Left cardiac atrium (tissue), 4 donors: ENCODE results near the gene CMIP. TPM values are rescaled to one million over a fixed set of nuclear protein-coding genes. Genes with fewer than 3 reads are reported as not detected.

Experiments used
- ATAC-seq, 2 donors: fragments of 200-7000 bp; cut with Tn5 transposase; one replicate each; pipeline ENCODE4 v1.9.1; 2020; ENCODE audit warnings: mild to moderate bottlenecking in 2 of 2, moderate library complexity in 2 of 2
- DNase-seq: peaks from one replicate; pipeline ENCODE4 v3.0.0-alpha.2; 2020
- intact Hi-C, 2 donors: fragments of 100-400 bp; cut with DNase I; formaldehyde crosslinking; loops; one replicate each; pipeline versions ENCODE4 v1.14.1 to v1.15.1; 2022 to 2023
- total RNA-seq, 2 donors: library from RNA; stranded (reverse); fragmentation: NEBNext Ultra II Directional; extraction: Animal tissue kit (Norgen Biotek cat#: 25700); gene quantifications; one replicate each; pipeline ENCODE4 v1.2.1, GENCODE V29; 2021
- donor health status: DM: no; HTN: yes; CAD: no.
- donor health status: DM: no; HTN: yes; CAD: no; lungs with severe emphysema.
- donor health status: DM: yes; HTN: yes; CAD: no.
- donor health status: Dilated cardiomyopathy.

CMIP gene
- total RNA-seq, 2 donors from 2014 or later, result 18.1 to 34.9 TPM

DNA sequence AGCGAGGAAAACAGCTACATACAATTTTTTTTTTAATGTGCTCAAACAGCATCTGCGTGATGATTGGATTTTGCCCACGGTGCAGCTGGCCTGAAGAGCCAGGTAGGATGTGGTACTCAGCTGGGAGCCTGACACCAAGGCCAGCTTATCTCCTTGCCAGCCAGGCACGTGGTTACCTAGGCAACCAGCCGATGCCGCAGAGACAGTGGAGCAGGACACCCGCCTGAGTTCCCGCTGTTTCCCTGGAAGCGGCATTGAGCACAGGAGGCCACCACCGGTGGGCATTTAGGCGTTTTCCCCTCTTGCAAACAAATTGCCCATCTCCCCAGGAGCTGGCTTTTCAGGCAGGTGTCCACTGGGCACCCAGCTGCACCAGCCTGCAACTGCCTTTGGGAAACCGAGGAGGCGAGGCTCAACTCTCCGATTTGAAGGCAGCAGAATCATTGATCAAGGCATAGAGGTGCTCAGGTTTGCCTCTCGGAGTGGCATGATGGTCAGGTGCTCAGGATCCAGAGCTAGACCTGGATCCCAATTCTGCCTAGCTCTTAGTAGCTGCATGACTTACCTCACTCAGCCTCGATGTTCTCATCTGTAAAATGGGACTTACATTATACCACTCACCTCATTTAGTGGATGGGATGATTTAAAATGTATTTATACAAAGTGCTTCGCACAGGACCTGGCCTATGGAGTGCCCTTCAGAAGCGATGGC lies 196.9 kb downstream of the CMIP start:
- DNase-seq, result no peak
- ATAC-seq, result no peak
- intact Hi-C loops, result no loop called here

DNA sequence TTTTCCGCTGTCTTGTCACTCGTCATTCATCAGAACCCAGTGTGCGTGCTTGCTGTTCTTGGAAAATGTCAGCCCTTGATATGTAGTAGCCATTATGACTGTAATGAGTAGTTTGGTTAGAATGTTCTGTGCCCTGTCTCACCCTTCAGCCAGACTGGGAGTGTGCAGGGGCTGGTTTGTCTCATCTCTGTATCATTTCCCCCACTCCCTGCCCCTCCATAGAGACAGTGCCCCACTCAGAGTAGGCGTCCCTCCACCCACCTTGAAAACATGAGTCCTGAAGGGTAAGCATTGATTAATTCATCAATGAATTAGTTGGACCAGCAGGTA lies 197.5 kb downstream of the CMIP start:
- ATAC-seq, result no peak
- intact Hi-C loops, result no loop called here
- no peak for DNase-seq

DNA sequence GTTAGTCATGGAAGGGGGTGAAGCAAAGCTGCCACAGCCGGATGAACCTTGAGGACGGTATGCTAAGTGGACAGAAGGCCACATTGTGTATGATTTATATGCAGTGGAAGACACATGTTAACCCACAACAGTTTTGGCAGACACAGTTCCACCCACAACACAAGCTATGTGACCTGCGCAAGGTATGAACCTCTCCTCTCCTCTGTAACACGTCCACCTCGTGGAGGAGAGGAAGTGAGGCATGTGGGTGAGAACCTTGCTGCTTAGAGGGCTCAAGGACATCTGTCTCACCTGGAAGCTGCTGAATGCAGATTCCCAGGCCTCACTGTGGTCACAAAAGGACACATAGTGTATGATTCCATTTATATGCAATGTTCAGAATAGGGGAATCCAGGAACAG lies 198.3 kb downstream of the CMIP start:
- ATAC-seq, result no peak
- no peak for DNase-seq
- intact Hi-C loops, result no loop called here

DNA sequence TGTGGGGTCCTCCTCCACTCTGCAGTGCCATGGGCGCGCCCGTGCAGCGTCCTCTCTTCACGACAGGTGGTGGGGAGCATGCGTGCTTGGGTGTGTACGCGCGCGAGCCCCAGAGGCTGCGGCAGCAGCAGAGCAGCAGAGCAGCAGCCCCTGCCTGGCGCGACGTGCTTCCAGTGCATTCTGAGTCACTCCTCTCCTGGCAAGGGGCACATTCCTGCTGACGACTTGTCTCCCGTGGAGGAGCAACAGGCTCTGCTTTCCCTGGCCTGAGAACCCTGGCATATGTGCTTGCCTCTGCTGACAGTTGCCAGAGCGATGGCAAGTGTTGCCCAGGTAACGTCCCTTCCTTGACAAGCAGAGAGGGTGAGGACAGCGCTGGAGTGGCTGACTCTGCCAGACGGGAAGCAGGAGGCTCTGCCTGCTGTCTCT lies 200.7 kb downstream of the CMIP start:
- intact Hi-C loops, result no loop called here
- DNase-seq, result peak; percentile 75
- ATAC-seq, result peak; percentile 84 to 96

DNA sequence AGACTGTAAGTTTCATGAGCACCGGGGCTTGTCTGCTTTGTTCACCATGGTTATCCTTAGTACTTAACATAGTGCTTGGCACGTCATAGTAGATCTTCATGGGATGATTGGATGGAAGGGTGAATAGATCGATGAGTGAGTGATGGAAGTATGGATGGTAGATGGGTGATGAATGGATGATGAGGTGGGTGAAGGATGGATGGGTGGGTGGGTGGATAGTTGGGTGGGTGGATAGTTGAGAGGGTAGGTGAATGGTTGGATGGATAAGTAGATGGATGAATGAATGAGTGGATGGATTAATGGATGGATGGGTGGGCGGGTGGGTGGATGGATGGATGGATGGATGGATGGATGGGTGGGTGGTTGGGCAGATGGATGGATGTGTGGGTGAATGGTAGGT lies 201.3 kb downstream of the CMIP start:
- DNase-seq, result no peak
- no peak for ATAC-seq
- intact Hi-C loops, result no loop called here

DNA sequence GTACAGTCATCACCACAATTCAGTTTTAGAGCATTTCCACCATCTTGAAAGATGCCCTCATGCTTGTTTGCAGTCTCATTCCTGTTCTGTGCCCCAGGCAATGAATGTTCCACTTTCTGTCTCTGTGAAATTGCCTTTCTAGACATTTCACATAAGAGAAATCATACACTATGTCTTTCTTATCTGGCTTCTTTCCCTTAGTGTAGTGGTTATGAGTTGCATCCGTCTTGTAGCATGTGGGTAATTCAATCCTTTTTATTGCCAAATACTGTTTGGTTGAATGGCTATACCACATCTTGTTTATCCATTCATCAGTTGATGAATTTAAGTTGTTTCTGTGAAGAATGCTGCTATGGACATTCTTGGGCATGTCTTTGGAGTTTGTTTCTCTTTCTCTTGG lies 202.0 kb downstream of the CMIP start:
- DNase-seq, result no peak
- intact Hi-C loops, result no loop called here
- ATAC-seq, result no peak

DNA sequence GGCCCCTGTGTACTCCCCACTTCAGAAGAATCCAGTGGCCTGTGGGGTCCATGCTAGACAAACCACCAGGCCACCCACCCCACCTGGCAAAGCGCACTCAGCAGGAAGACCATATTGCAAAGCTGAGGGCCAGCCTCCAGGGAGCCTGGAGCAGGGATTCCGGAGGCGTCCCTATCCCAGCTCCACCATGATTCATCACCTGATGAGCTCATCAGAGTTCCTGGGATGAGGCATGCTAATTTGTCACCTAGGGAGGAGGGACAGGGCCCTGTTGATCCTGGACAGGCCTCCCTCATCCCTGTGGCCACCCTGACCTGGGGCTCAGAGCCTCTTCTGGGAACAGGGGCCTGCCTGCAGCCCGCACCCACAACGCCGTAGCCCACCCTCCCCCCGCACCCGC lies 202.9 kb downstream of the CMIP start:
- intact Hi-C loops, result no loop called here
- ATAC-seq (no peak), DNase-seq (no peak)

DNA sequence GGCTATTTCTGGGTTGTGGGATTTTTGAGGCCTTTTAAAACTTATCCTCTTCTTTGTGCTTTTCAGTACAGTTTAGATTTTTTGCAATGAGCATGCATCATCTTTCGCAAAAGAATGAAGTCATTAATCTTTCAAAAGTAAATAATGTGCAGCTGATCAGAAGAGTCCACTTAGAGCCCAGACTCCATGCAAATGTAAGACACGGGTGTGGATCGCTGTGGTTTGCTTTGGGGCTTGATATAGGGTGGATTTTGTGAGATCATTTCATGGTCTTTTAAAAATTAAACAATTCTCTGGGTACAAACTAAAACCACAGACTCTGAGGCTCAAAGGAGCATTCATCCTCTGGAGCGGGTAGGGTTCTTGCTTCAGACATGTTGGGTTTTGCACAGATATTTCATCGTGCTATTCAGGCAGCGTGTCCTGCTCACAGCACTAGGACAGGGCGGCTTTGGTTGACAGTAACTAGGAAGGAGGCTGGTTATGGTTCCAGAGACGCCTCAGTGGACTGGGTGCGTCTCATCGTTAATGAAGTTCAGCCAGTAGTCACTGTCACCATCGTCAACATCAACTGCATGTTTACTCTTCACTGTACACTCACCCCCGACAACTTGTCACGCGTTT lies 205.1 kb downstream of the CMIP start:
- DNase-seq, result no peak

DNA sequence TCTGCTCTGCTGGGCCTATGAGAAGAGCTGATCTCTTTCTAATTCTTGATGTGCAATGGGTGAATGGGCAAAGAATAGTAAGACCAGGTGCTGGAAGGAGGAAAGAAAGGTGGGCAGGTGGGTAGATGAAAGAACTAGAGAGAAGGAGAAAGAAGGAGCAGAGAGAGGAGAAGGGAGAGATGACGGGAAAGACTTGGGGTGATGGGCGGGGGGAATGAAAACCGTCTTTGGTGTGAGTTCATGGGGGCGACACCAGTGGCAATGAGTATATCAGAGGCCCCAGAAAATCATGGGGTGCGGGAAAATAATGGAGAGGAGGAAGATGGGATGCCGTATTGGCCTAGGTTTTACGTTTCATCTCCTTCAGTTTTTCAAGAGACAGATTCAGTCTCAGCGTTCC lies 205.7 kb downstream of the CMIP start:
- ATAC-seq, result no peak
- intact Hi-C loops, result no loop called here
- no peak for DNase-seq

More for the DNA sequence above, 205.1 kb downstream of the CMIP start:
- no peak for ATAC-seq
- intact Hi-C loops, result no loop called here

DNA sequence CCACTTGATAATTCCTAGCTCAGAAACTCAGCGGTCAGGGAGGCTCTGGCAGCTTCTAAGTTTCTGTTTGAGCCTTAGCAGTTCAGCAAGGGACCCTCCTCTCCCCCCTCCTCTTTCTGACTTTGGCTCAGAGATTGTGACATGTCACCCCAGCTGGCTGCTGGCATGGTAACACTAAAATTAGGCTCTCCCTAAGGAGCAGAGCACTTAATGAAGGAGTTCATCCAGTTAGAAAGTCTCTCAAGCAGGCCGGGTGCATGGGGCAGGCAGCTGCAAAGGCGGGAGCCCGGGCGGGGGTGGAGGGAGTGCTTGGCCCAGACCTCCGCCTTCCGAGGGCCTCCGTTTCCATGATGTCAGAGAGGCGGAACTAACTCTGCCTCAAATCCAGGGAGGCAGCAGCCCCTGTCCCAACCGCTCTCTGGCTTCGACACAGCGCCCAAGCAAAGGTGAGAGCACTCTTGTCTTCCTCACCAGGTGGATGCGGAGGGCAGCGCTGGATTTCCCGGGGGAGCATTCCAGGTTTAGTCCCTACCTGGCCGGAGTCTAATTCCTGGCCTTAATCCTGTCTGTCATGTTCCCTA lies 206.5 kb downstream of the CMIP start:
- intact Hi-C loops, result no loop called here
- DNase-seq (peak; percentile 86), ATAC-seq (peak; percentile 89 to 94)

DNA sequence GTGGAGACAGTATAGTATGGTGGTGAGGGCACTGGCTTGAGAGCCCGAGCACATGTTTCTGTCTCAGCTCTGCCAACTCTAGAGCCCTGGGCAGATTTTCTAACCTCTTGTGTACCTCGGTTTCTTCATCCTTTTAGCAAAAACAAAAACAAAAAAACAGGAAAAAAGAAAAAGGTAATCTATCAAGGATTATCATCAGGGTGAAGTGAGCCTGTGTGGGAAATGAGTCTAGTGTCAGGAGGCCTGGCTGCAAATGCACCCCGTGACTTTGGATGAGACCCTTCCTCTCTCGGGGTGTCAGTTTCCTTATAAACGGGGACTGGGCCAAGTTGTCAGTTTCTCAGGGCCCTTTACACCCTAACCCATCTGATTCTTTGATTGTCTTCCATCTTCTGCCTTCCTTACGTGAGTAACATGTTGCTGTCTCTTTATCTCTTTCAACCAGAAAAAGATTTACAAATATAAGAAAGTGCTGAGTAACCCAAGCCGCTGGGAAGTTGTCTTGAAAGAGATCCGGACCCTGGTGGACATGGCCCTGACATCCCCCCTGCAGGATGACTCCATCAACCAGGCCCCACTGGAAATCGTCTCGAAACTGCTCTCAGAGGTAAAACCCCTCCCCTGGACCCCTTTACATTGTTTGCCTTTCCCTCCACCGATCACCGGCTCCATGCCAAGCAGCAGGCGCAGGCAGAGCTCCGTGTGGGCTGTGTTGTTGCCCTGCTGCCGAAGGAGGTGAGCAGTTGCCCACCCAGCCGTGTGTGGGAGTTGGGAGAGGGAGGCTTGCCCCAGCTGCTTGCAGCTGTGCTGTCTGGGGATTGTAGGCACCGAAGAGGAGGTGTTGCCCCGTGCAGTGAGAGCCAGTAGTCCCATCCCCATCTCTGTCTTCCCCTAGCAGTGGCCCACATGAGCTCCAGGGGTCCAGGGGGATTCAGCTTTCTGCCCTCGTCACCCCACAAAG lies 207.4 kb downstream of the CMIP start:
- intact Hi-C loops, result no loop called here
- ATAC-seq (no peak), DNase-seq (no peak)

DNA sequence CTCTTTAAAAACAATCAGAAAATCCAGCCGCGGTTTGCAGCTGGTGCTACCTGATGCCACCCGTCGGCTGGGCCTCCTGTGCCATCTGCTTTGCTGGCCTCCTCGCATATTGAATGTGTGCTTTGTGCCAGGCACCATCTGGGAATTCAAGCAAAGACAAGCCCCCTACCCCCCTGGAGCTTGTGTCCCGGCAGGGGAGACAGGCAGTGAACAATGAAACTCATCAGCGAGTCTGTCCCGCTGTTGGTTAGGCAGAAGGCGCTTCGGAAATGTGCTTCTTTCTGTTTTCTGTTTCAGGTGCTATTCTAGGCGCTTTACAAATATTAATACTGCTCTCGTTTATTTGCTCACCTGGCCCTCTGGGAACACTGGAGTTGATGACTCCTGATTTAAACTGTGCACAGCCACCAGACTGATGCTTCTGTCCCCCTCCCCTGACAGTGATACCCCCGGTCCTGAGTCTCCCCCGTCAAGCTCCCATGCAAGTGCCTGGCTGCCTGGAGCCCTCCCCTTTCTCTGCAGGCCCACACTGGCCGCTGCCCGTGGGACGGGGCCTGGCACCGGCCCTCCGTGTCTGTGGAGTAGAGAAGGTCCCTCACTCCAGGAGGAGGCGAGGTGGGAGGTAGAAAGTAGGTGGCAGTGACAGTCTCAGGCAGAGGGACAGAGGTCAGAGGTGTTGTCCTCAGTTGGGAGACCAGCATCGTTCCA lies 208.3 kb downstream of the CMIP start:
- ATAC-seq, result no peak
- intact Hi-C loops, result no loop called here
- DNase-seq, result no peak

DNA sequence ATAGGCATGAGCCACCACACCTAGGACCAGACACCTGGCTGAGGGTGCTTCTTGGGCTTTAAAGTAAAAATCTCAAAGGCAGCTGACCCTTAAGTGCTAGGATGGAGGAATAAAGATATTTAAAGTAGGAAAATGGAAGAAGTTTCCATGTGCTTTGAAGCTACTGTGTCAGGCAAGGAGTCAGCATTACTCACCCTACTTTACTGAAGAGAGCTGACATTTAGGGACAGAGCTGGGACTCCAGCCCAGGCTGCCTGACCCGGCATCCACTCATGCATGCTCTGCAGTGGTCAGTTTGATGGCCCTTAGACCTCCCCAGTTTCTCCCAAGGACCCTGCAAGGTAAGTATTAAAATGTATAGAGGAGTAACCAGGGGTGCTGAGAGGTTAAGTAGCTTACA lies 209.7 kb downstream of the CMIP start:
- intact Hi-C loops, result no loop called here
- no peak for ATAC-seq
- no peak for DNase-seq

DNA sequence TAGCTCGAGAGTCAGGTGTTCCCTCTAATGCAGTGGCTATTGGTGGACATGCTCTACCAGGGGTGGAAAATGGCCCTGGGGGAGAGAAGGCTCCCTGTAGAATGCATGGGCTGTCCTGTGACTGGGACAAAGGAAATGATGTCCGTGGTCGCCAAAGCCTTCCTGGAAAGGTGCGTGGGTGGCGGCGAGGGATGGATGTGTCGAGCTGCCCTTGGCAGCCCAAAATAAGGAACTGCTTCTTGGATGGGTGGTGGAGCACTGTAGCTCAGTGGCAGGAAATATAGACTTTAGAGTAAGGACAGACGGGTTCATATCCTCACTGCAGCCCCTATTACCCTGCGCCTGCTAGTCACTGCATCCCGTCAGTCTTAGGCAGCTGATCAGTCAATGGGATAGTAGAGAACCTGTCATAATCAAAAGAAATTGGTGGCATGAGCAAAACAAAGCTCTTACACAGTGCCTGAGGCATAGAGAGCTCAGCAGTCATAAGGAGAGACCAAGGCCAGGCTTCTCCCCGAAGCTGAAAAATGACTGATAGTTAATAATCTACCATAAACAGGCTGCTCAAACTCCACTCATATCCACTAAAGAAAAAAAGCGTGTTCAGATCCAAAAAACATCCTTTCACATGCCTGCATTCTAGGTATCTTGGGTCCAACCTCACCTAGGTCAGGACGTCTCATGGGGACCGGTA lies 211.0 kb downstream of the CMIP start:
- ATAC-seq, result no peak
- no peak for DNase-seq
- intact Hi-C loops, result no loop called here

DNA sequence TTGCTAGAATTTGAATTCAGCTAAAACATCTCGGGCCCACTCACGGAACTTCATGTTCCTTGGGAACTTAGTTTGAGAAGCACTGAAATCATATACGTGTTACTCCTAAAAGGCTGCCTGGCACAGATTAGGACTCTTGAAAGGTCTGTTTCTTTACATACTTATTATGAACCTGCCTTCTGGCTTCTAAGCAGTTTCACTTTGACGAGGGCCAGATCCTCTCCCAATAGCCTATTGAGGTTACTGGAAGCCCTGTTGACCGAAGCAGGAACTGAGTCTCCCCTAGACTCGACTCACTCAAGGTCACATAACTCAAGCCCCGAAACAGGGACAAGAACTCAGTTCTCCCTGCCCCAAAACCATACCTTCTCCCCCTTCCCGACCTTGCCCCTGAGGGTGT lies 212.6 kb downstream of the CMIP start:
- intact Hi-C loops, result no loop called here
- no peak for DNase-seq
- no peak for ATAC-seq

DNA sequence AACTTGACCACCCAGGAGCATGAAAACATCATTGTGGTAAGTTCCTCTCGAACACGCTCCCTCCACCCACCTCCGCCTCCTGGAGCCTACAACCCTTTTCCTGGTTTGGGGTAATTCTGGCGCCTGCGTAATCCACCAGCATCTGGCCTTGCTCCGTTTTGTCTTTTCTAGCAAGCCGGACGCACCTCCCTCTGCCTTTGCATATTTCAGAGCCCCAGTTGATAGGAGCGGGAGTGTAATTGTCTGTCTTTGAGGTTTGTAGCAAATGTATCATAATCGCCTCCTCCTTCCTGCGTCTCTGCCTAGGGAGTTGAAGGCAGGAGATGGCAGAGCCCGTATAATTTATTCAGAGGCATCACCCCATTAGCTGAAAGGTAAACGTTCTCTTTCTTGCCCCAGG lies 213.2 kb downstream of the CMIP start:
- no peak for DNase-seq
- no peak for ATAC-seq
- intact Hi-C loops, result no loop called here

DNA sequence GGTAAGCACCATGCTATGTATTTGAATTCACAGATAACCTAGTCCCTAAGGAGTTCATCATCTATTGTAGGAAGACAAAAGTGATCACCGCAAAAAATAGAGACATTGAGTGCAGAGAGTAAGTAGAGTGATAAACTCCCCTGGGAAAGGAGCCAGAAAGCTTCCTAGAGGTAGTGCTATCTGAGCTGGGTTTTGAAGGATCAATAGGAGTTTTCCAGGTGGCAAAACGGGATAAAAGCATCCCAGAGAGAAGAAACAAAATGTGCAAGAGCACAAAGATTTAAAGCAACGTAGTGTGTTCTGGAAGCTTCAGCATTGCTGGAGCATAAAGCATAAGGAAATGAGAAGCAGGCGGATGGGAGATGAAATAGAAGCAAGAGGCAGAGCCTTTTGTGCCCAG lies 213.8 kb downstream of the CMIP start:
- DNase-seq (no peak), ATAC-seq (no peak)
- intact Hi-C loops, result no loop called here

DNA sequence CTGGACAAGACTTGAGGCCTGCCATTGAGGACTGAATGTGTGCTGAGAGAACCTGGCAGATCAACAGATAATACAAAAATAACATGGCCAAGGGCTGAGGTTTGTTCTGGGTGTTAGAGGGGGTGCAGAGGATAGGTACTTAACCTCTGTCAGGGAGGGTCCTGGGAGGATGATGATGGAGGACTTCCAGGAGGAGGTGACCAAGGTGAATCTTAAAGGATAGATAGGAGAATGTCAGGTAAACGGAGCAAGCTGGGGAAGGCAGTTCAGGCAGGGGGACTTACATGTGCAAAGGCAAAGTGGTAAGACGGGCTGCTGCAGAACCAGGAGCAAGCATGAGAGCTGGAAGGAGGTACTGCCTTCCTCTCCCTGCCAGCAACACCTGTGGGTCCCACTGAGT lies 214.6 kb downstream of the CMIP start:
- DNase-seq, result no peak
- no peak for ATAC-seq
- intact Hi-C loops, result no loop called here

DNA sequence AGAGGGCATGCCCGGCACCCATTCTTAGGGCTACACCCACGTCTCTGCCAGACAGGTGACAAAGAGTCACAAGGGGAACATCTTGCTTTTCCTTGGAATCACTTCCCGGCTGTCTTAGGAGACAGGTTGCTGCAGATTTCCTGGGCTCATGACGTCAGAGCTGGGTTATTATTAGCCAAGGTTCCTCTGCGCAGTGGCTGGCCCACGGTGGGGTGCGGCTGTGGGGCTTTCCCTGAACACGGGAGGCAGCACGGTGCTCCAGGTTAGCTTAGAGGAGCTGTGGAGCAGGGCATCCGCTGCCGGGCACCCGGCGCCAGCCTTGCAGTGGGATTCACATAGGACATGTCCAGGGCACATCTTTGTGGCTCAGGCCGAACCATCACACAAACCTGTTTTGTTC lies 216.5 kb downstream of the CMIP start:
- intact Hi-C loops, result no loop called here
- DNase-seq (no peak), ATAC-seq (no peak)
